GM12873 (cell line): ENCODE results near the gene RPLP2.

ENCODE experiments used
- CTCF ChIP-seq: IDR thresholded peaks from 2 replicates; pipeline ENCODE4 v1.5.1; 2012; ENCODE audit warnings: low read depth, mild to moderate bottlenecking, moderate library complexity, low read length, control low read depth; ENCODE audit not compliant: insufficient read depth; ENCODE audit errors: missing control alignments

RPLP2 gene

GRCh38 chr11:794013-794765 lies 15.6 kb upstream of the RPLP2 start:
- no peak for TF ChIP-seq CTCF

- no peak for TF ChIP-seq CTCF
Measured at GRCh38 chr11:794766-795633, 14.8 kb upstream of the RPLP2 start.

- no peak for TF ChIP-seq CTCF
Measured at GRCh38 chr11:795634-796564, 13.9 kb upstream of the RPLP2 start.

- no peak for TF ChIP-seq CTCF
Measured at GRCh38 chr11:796565-797295, 13.0 kb upstream of the RPLP2 start.

- TF ChIP-seq CTCF: no peak
Measured at GRCh38 chr11:797296-798092, 12.3 kb upstream of the RPLP2 start.

- peak; percentile 72 for TF ChIP-seq CTCF
Measured at GRCh38 chr11:798093-798713, 11.6 kb upstream of the RPLP2 start, which contains the start of gene SLC25A22. SLC25A22 (minus strand) TSS chr11:798281; CDS start chr11:795006, 3,275 bp downstream.
